Glomerular visceral epithelial cell (primary cell): ENCODE data around the gene SPHK1.
A peak's percentile ranks its signal among the peaks of the same experiment; 100 is the strongest.

ENCODE experiments used
- DNase-seq: peaks from one replicate; pipeline ENCODE4 v3.0.0-alpha.2; 2016; ENCODE audit errors: extremely low spot score

Gene SPHK1

DNA sequence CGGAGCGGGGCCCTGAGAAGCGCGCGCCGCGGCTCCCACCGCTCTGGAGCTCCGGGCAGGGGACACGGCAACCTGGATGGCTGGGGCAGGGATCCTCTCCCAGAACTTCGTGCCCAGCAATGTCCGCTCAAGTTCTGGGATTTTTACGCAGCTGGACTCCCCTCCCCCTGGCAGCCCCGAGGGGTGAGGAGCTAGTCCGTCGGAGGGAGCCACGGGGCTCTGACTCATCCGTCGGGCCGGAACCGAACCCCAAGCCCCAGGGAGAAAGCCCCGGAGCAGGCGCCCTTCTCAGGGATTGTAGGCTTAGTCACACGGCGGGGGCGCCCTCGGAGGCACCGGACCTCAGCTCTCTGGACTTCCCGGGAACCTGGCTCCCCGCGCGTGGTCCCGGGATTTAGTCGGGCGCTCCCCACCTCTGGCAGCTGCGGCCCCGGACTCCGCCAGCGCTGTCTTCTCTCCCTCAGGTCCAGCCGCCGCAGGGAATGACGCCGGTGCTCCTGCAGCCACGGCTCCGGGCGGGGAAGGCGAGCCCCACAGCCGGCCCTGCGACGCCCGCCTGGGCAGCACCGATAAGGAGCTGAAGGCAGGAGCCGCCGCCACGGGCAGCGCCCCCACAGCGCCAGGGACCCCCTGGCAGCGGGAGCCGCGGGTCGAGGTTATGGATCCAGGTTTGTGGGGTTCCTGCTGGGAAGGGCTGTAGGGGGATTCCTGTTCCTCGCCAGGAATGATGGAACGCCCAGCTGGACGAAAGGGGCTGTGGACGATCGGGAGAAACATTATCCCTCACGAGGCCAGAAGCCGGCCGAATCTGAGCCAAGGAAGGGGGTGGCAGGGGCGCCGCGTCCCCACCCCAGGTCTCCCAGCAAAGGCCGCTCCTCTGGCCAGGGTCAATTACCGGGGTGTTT is 830 bp downstream of the SPHK1 start:
- DNase-seq, result peak; percentile 75

DNA sequence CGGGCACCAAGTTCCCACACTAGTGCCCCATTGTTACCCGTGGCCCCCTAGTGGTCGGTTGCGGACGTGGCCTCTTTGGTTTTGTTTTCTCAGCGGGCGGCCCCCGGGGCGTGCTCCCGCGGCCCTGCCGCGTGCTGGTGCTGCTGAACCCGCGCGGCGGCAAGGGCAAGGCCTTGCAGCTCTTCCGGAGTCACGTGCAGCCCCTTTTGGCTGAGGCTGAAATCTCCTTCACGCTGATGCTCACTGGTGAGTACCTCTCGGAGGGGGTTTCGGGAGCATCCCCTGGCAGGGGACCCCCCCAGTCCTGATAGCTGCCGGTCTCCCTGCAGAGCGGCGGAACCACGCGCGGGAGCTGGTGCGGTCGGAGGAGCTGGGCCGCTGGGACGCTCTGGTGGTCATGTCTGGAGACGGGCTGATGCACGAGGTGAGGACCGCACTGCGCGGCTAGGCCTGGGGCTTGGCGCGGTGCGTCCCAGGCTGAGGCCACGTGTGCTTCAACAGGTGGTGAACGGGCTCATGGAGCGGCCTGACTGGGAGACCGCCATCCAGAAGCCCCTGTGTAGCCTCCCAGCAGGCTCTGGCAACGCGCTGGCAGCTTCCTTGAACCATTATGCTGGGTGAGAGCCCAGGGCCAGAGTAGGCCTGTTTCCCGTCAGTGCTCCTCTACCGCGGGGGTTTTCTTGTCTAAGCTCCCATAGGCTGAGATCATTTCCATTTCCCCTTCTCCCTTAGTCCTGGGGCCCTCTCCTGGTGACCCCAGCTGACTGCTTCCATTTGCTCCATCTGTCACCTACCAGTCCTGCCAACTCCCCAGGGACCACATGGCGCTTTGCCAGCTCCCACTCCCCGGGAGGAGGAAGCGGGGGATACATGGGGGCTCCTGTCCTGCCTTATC is 1.7 kb downstream of the SPHK1 start:
- peak; percentile 88 for DNase-seq

- DNase-seq, result no peak
Measured at GRCh38 chr17:76386966-76387765, 2.8 kb downstream of the SPHK1 start.

DNA sequence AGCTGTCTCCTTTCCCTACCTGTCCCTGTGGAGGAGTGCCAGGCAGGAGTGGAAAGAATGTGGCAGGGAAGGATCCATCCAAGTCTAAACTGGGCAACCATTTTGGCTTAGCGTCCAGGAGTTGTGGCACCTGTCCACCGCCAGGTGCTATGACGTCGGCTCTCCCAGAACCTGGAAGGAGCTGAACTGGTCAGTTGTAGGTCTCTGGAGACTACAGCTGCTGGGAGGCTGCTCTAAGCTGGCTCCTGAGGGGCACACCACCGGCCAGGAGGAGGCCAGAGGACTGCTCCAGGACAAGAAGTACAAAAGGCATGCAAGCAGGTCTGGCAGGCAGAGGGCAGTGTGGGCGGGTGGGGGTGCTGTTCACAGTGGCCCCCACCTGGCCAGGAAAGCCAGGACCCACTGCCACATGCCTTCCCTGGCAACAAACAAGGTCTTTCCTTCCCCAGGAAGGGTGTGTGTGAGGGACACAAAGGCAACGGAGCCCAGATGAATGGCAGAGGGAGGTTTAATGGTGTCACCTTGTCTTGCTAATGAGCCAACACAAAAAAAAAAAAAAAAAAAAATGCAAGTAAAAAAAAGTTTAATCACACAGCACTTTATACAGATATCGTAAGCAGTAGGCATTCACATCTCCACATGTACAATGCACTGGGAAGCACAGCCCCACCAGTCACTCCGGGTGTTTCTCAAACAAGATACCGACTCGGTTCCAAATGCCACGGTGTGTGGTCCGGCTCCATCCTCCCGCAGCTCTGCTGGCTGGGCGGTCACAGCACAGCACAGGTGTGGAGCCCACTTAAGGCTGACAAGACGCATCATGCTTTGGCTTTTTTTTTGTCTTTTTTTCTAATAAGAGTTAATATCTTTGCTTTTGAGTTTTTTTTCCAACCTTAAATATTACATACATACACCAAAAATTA is 4.8 kb downstream of the SPHK1 start:
- DNase-seq, result peak; percentile 34

GRCh38 chr17:76390003-76390421 is 5.6 kb downstream of the SPHK1 start:
- DNase-seq, result no peak

DNA sequence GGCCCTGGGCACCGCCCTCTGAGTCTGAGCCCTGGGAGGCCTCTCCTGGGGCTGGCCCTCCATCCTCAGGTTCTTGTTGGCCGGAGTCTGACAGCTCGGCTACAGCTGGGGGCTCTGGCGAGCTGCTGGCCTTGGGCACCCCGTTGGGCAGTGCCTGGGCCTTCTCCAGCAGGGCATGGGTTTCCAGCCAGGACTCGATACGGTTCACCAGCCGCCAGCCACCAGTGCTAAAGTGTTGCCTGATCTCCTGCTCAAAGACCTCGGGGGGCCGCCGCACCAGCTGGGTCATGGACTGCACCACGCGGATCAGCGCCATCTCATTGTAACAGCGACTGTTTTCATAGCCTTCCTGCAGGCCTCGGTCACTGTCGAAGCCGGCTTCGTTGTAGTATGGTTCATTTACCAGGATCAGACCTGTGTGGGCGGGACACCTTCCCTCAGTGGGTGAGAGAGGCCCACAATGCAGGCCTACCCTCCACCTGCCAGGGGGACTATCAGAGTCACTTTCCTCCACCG is 6.8 kb downstream of the SPHK1 start:
- DNase-seq, result no peak

- peak; percentile 96 for DNase-seq
Measured at GRCh38 chr17:76394166-76394565, 9.8 kb downstream of the SPHK1 start.

DNA sequence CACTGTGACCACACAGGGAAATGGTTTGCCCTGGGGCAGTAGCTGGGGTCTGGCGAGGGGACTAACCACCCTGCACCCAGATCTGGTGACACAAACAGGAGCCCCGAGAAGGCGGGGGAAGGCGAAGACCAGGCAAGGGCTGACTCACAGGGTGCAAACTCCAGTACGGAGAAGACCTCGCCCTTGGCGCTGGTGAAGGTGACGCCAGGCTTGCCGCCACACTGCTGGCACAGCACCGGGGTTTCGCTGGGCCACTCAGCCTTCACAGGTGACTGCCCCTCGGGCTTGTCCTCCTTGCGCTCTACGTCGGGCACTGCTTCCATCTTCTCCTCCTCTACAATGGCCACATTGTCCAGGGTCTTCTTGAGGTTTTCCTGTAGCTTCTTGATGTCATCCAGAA is 11.6 kb downstream of the SPHK1 start:
- DNase-seq, result no peak

- DNase-seq, result no peak
Measured at GRCh38 chr17:76397184-76397583, 12.8 kb downstream of the SPHK1 start.

DNA sequence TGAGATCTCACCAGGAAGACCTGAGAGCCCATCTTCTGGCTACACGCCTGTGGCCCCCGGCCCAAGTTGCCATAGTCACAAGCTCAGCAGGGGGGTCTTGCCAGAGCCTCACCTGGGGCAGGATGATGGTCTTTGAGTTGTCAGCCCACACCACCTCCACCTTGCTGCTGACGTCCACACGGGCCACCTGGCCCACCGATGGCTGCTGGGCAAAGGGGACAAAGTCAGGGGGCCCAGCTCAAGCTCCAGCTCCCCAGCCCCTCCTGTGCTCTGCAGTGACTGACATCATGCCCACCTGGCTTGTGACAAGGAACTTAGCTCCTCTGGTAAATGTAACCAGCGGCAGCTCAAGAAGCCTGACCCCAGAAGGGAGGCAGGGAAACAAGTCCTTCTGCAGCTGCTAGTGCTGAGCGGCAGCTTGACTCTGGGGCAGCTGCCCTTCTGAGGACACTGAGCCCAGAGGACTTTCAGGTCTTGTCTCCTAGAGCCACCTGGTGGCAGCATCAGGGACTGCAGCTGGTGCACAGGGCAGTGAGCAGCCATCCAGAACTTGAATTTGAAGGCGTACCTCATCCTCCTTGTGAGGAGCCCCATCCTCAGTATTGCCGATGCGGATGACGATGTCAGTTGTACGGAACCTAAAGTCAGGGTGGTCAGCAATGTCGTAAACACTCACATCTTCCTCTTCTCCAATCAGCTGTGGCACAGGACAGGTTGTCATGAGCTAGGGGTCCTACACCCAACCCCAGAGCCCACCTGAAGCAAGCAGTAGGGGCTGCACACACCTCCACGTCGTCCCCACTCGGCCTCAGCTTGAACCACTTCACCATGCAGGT is 13.5 kb downstream of the SPHK1 start:
- DNase-seq, result peak; percentile 93

- DNase-seq, result peak; percentile 87
Measured at GRCh38 chr17:76398523-76399174, 14.2 kb downstream of the SPHK1 start.

GRCh38 chr17:76399175-76400172 is 15.1 kb downstream of the SPHK1 start:
- DNase-seq, result no peak

GRCh38 chr17:76402711-76403110 is 18.3 kb downstream of the SPHK1 start:
- DNase-seq, result no peak

GRCh38 chr17:76404256-76404655 is 19.8 kb downstream of the SPHK1 start:
- DNase-seq, result no peak

- DNase-seq, result no peak
Measured at GRCh38 chr17:76404976-76405563, 20.7 kb downstream of the SPHK1 start.

DNA sequence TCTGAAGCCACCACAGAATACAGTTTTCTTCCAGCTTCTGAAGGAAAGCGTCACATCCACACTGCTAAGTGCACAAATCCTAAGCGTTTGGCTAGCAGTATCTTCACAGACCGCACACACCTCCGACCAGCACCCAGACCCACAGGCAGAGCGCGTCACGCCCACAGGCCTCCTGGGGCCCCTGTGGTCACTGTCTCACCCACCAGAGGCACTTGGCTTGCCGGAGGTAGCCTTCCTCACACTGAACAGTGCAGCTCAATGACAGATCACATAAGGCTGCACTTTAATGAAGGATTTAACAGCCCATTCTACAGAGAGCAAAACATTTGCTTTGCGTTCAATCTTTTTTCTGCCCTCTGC is 21.2 kb downstream of the SPHK1 start:
- DNase-seq, result no peak

GRCh38 chr17:76405967-76406647 is 21.7 kb downstream of the SPHK1 start:
- no peak for DNase-seq
